Psoas muscle (tissue), 8 donors: ENCODE measurements around the gene ATP5F1B. TPM values are rescaled to one million over a fixed set of nuclear protein-coding genes. Genes with fewer than 3 reads are reported as not detected.

ENCODE experiments used
- ATAC-seq, 4 donors: fragments of 200-7000 bp; cut with Tn5 transposase; one replicate each; pipeline ENCODE4 v1.9.1; 2020; ENCODE audit warnings: moderate library complexity in 3 of 4, mild to moderate bottlenecking in 2 of 4
- DNase-seq, 2 donors: peaks; one replicate each; pipeline ENCODE4 v3.0.0-alpha.2; 2020
- H3K27ac ChIP-seq: fragments of 200-600 bp; one replicate; pipeline ENCODE4 v1.8.0; 2022
- H3K27me3 ChIP-seq, 3 donors: fragments of 200-600 bp in 1 of 3; one replicate each; pipeline versions ENCODE4 v1.6.1 to v1.8.0; 2013 to 2022; ENCODE audit warnings: low read length in 2 of 3, mild to moderate bottlenecking in 2 of 3, moderate library complexity in 1 of 3; ENCODE audit not compliant: insufficient read depth in 3 of 3
- H3K36me3 ChIP-seq, 2 donors: fragments of 200-600 bp in 1 of 2; one replicate each; pipeline versions ENCODE4 v1.6.1 to v1.8.0; 2013 to 2022; ENCODE audit warnings: low read depth in 1 of 2, mild to moderate bottlenecking in 1 of 2, moderate library complexity in 1 of 2; ENCODE audit not compliant: insufficient read depth in 1 of 2
- H3K4me1 ChIP-seq: fragments of 200-600 bp; one replicate; pipeline ENCODE4 v1.8.0; 2022
- H3K4me3 ChIP-seq: fragments of 200-600 bp; one replicate; pipeline ENCODE4 v1.8.0; 2022; ENCODE audit warnings: mild to moderate bottlenecking
- H3K9me3 ChIP-seq: fragments of 200-600 bp; one replicate; pipeline ENCODE4 v1.8.0; 2022
- CTCF ChIP-seq: fragments of 200-600 bp; IDR thresholded peaks from one replicate; pipeline ENCODE4 v1.8.0; 2022; ENCODE audit warnings: antibody characterized with exemption
- WGBS, 3 donors: extraction: QIAGEN DNeasy Blood & Tissue Kit; methylation state at CpG; one replicate each; pipeline versions ENCODE4 v1.1.6 to v1.1.7; 2013; 5-methylcytosine and 5-hydroxymethylcytosine counted together
- intact Hi-C, 2 donors: fragments of 100-400 bp; cut with DNase I; formaldehyde crosslinking; loops; one replicate each; pipeline versions ENCODE4 v1.11.0 to v1.14.2; 2022
- polyA plus RNA-seq, 3 donors: library from polyadenylated mRNA; stranded (reverse); fragments of 200-250 nt; gene quantifications; one replicate each; pipeline ENCODE4 v1.2.3, GENCODE V29; 2013
- total RNA-seq, 4 donors: library from RNA; stranded (reverse); fragmentation: NEBNext Ultra II Directional in 2 of 4; extraction: Animal tissue kit (Norgen Biotek cat#: 25700) in 2 of 4; gene quantifications; one replicate each; pipeline versions ENCODE4 v1.2.1 to v1.2.4, GENCODE V29; 2021 to 2023
- donor health status: healthy with polysubstance abuse.
- donor health status: DM: no; HTN: no; CAD: no; lungs with moderate emphysema.
- donor health status: Bipolar disorder and iron deficiency.
- donor health status: healthy.
- donor health status: DM: yes; HTN: yes; CAD: no.
- donor health status: DM: no; HTN: no; CAD: no.
- donor health status: DM: no; HTN: no; CAD: no.
- donor health status: DM: yes; HTN: yes; CAD: no.

Gene ATP5F1B
- total and polyA plus RNA-seq, 7 donors = 1,044 to 2,759 (median 1,450) TPM

- H3K4me3 ChIP-seq = peak overlapping the region; percentile 82
- no peaks in the 10 kb centered on the region for H3K9me3 ChIP-seq
- peaks cover 0 to 12% of the 10 kb centered on the region in 2 donors for H3K36me3 ChIP-seq
- peak; percentile 38 to 71 for DNase-seq
- peaks cover 48% of the 10 kb centered on the region for H3K4me1 ChIP-seq
- intact Hi-C loops = loop anchor here in 1 of 2 donors (5.0 kb wide), 1 partner anchor 107 kb away; the partner anchor contains the start of gene RBMS2
- 0 to 1% (median 0%) methylated on average over 46 of the region's 46 CpGs for WGBS, 3 donors
- no peak for TF ChIP-seq CTCF
- ATAC-seq = peak; percentile 43 to 73 (median 56)
- H3K27ac ChIP-seq = peak overlapping the region; percentile 92
- no peaks in the 10 kb centered on the region for H3K27me3 ChIP-seq
Observed at GRCh38 chr12:56629459-56630179, 16.2 kb downstream of the ATP5F1B start.

GRCh38 chr12:56628671-56629458 lies 16.9 kb downstream of the ATP5F1B start:
- 0 to 1% (median 1%) methylated on average over 18 of the region's 18 CpGs for WGBS, 3 donors
- H3K9me3 ChIP-seq = no peaks in the 10 kb centered on the region
- H3K4me1 ChIP-seq = peaks cover 45% of the 10 kb centered on the region
- H3K27ac ChIP-seq = peak overlapping the region; percentile 92
- H3K4me3 ChIP-seq = peak overlapping the region; percentile 82
- intact Hi-C loops = no loop called here
- DNase-seq (peak; percentile 73 to 84), ATAC-seq (peak; percentile 40 to 66 (median 54))
- H3K36me3 ChIP-seq = peaks cover 0 to 12% of the 10 kb centered on the region in 2 donors
- no peaks in the 10 kb centered on the region for H3K27me3 ChIP-seq
- TF ChIP-seq CTCF = no peak

GRCh38 chr12:56626701-56627100 lies 19.1 kb downstream of the ATP5F1B start:
- ATAC-seq (no peak), DNase-seq (no peak)
- H3K27ac ChIP-seq = no peak overlapping the region
- no peak for TF ChIP-seq CTCF
- H3K4me3 ChIP-seq = no peak overlapping the region
- peaks cover 0 to 20% of the 10 kb centered on the region in 2 donors for H3K36me3 ChIP-seq
- intact Hi-C loops = no loop called here
- no peaks in the 10 kb centered on the region for H3K27me3 ChIP-seq
- no peaks in the 10 kb centered on the region for H3K9me3 ChIP-seq
- peaks cover 43% of the 10 kb centered on the region for H3K4me1 ChIP-seq

- Histone ChIP-seq H3K27ac (no peak overlapping the region), H3K4me3 (no peak overlapping the region), H3K4me1 (peaks cover 32% of the 10 kb centered on the region), H3K27me3 (no peaks in the 10 kb centered on the region), H3K36me3 (peaks cover 3 to 43% of the 10 kb centered on the region in 2 donors), H3K9me3 (no peaks in the 10 kb centered on the region)
- intact Hi-C loops = no loop called here
- no peak for TF ChIP-seq CTCF
- DNase-seq (no peak), ATAC-seq (no peak)
- 71 to 88% (median 85%) methylated on average over 1 of the region's 1 CpG for WGBS, 3 donors
Observed at GRCh38 chr12:56622535-56622934, 23.2 kb downstream of the ATP5F1B start.
